Cardiac septum (tissue), 1 donor: Measurements from ENCODE around the gene SERINC1. TPM values are rescaled to one million over a fixed set of nuclear protein-coding genes. Genes with fewer than 3 reads are reported as not detected.
A peak's percentile ranks its signal among the peaks of the same experiment; 100 is the strongest.

Experiments
- DNase-seq: peaks from one replicate; pipeline ENCODE4 v3.0.0-alpha.2; 2020; ENCODE audit warnings: low spot score
- intact Hi-C: fragments of 100-400 bp; cut with DNase I; formaldehyde crosslinking; loops from one replicate; pipeline ENCODE4 v1.14.0; 2022
- total RNA-seq: library from RNA; stranded (reverse); fragmentation: NEBNext Ultra II Directional; extraction: Animal tissue kit (Norgen Biotek cat#: 25700); gene quantifications from one replicate; pipeline ENCODE4 v1.2.1, GENCODE V29; 2021
- donor health status: DM: no; HTN: no; CAD: no.

Gene SERINC1
- total RNA-seq, 1 donor from 2014 or later: 192 TPM

- no peak for DNase-seq
Measured at GRCh38 chr6:122400121-122400450, 71.5 kb downstream of the SERINC1 start.

GRCh38 chr6:122399348-122400120 lies 72.1 kb downstream of the SERINC1 start, which contains the start of gene HSF2:
Gene HSF2, plus strand, starts transcription at chr6:122399652. Its CDS starts 86 bp downstream, at chr6:122399738.
- peak; percentile 99 for DNase-seq
- intact Hi-C loops: loop anchor here (1.0 kb wide), 1 partner anchor 72 kb away; the partner anchor contains the start of gene SERINC1

More at GRCh38 chr6:122400121-122400450, 71.5 kb downstream of the SERINC1 start:
- intact Hi-C loops: no loop called here

- intact Hi-C loops: loop anchor here (1.0 kb wide), 1 partner anchor 72 kb away; the partner anchor contains the start of gene SERINC1
- DNase-seq: no peak
Measured at GRCh38 chr6:122399055-122399347, 72.6 kb downstream of the SERINC1 start.

GRCh38 chr6:122394016-122394415 lies 77.6 kb downstream of the SERINC1 start:
- no peak for DNase-seq
- intact Hi-C loops: no loop called here

GRCh38 chr6:122393351-122393896 lies 78.2 kb downstream of the SERINC1 start:
- no peak for DNase-seq
- intact Hi-C loops: no loop called here

Other genes starting within 250 kb of the SERINC1 start
- gene HSF2, start 72.2 kb downstream of the SERINC1 start, total RNA-seq: 16.8 TPM
- gene PKIB, start 138.6 kb upstream of the SERINC1 start, total RNA-seq: 0.38 TPM